ENCODE results near the gene STX8.

DNA sequence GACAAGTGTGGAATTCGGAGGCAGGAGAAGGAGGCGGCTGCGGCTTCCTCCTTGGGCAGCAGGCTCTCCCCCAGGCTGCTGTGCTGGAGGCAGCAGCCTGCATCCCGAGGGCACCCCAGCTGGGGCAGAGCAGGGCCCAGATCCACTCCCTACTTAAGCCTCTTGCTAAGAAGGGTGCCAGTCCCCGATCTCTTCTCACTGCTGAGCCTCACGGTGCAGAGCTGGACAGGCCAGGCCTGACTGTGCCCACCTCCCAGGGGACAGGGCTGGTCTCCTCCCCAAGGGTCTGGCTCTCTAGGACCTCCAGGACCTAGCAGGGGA is 343.5 kb downstream of the STX8 start:
- TF ChIP-seq SPI1 (IDR thresholded peaks at IDR 0.05; ENCODE audit: low read depth, low read length) (no peak), POLR2A (IDR thresholded peaks at IDR 0.05; ENCODE audit: low read depth, low read length) (no peak), TAF1 (IDR thresholded peaks at IDR 0.05; ENCODE audit: low read depth, low read length) (no peak)

Measured in GM12891 (cell line).